ENCODE measurements around the gene EXOC3. TPM values are rescaled to one million over a fixed set of nuclear protein-coding genes. Genes with fewer than 3 reads are reported as not detected.

EXOC3 gene
- total RNA-seq, 4 donors from 2014 or later = 39.1 to 54.6 (median 42.8) TPM

- no peak for TF ChIP-seq CTCF (IDR thresholded peaks at IDR 0.05)
- TF ChIP-seq POLR2A (IDR thresholded peaks at IDR 0.05) = no peak
- 67 to 79% methylated on average over 4 to 9 of the region's 26 CpGs for WGBS, 2 donors
Measured at GRCh38 chr5:483011-483410, 40.0 kb downstream of the EXOC3 start.

GRCh38 chr5:483434-484140 is 40.6 kb downstream of the EXOC3 start:
- 66 to 87% methylated on average over 9 to 14 of the region's 34 CpGs for WGBS, 2 donors
- no peak for TF ChIP-seq POLR2A (IDR thresholded peaks at IDR 0.05)
- TF ChIP-seq CTCF (IDR thresholded peaks at IDR 0.05) = no peak
- H3K9me3 ChIP-seq = no peaks in the 10 kb centered on the region
- peaks cover 0 to 11% (median 0%) of the 10 kb centered on the region in 3 donors for H3K4me1 ChIP-seq
- intact Hi-C loops (cut with DNase I) = no loop called here
- peaks cover 0 to 75% (median 2%) of the 10 kb centered on the region in 4 donors for H3K27me3 ChIP-seq
- H3K36me3 ChIP-seq = no peaks in the 10 kb centered on the region
- no peak overlapping the region for H3K27ac ChIP-seq
- no peak overlapping the region for H3K4me3 ChIP-seq
- DNase-seq = no peak

More at GRCh38 chr5:483011-483410, 40.0 kb downstream of the EXOC3 start:
- H3K36me3 ChIP-seq = no peaks in the 10 kb centered on the region
- no peak for DNase-seq
- H3K4me1 ChIP-seq = peaks cover 0 to 11% (median 0%) of the 10 kb centered on the region in 3 donors
- no peaks in the 10 kb centered on the region for H3K9me3 ChIP-seq
- intact Hi-C loops (cut with DNase I) = no loop called here
- no peak overlapping the region for H3K27ac ChIP-seq
- no peak overlapping the region for H3K4me3 ChIP-seq
- peaks cover 0 to 80% (median 2%) of the 10 kb centered on the region in 4 donors for H3K27me3 ChIP-seq

GRCh38 chr5:484556-484955 is 41.6 kb downstream of the EXOC3 start:
- Histone ChIP-seq H3K4me1 (peaks cover 0 to 11% (median 0%) of the 10 kb centered on the region in 3 donors), H3K27ac (no peak overlapping the region), H3K36me3 (no peaks in the 10 kb centered on the region), H3K9me3 (no peaks in the 10 kb centered on the region), H3K27me3 (peaks cover 0 to 71% (median 0%) of the 10 kb centered on the region in 4 donors), H3K4me3 (no peak overlapping the region)
- intact Hi-C loops (cut with DNase I) = no loop called here
- 80 to 94% methylated on average over 2 to 11 of the region's 24 CpGs for WGBS, 2 donors
- no peak for TF ChIP-seq CTCF (IDR thresholded peaks at IDR 0.05)
- TF ChIP-seq POLR2A (IDR thresholded peaks at IDR 0.05) = no peak
- no peak for DNase-seq

- no peak overlapping the region for H3K4me3 ChIP-seq
- peaks cover 0 to 67% (median 0%) of the 10 kb centered on the region in 4 donors for H3K27me3 ChIP-seq
- no peak overlapping the region for H3K27ac ChIP-seq
- TF ChIP-seq POLR2A (IDR thresholded peaks at IDR 0.05) (no peak), CTCF (IDR thresholded peaks at IDR 0.05) (no peak)
- no peaks in the 10 kb centered on the region for H3K36me3 ChIP-seq
- WGBS, 2 donors = 59 to 78% methylated on average over 14 to 16 of the region's 29 CpGs
- H3K4me1 ChIP-seq = peaks cover 0 to 11% (median 0%) of the 10 kb centered on the region in 3 donors
- no peak for DNase-seq
- H3K9me3 ChIP-seq = no peaks in the 10 kb centered on the region
- intact Hi-C loops (cut with DNase I) = no loop called here
Measured at GRCh38 chr5:485113-485945, 42.4 kb downstream of the EXOC3 start.
